ENCODE results near the gene CEP57L1.

DNA sequence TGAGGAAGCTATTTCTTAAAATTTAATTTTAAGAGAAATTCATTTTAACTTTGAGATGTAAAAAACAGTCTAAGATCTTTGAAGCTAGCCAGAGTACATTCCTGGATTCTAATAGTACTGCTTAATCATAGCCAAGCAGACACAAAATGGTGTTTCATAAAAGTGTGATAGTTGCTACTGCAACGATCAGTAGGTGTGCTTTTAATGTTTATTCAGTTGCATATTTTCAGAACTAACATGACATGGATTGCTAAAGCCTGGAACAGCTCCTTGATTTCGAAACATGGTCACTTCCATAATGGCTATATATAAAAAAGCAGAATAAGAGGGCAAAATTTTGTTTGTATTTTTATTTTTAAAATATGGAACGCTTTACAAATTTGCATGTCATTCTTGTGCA is 36.2 kb upstream of the CEP57L1 start:
- TF ChIP-seq, protein P1, sequence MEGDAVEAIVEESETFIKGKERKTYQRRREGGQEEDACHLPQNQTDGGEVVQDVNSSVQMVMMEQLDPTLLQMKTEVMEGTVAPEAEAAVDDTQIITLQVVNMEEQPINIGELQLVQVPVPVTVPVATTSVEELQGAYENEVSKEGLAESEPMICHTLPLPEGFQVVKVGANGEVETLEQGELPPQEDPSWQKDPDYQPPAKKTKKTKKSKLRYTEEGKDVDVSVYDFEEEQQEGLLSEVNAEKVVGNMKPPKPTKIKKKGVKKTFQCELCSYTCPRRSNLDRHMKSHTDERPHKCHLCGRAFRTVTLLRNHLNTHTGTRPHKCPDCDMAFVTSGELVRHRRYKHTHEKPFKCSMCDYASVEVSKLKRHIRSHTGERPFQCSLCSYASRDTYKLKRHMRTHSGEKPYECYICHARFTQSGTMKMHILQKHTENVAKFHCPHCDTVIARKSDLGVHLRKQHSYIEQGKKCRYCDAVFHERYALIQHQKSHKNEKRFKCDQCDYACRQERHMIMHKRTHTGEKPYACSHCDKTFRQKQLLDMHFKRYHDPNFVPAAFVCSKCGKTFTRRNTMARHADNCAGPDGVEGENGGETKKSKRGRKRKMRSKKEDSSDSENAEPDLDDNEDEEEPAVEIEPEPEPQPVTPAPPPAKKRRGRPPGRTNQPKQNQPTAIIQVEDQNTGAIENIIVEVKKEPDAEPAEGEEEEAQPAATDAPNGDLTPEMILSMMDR (IDR thresholded peaks at IDR 0.05), result no peak
- TF ChIP-seq POLR2A (IDR thresholded peaks at IDR 0.05), result no peak
- no peak for TF ChIP-seq POLR2AphosphoS5 (IDR thresholded peaks at IDR 0.05; ENCODE audit: insufficient read depth in 1 of 2, low read depth in 1 of 2)
